ENCODE data around the gene ANAPC13.

The ANAPC13 gene

GRCh38 chr3:134485718-134486576, at the start of gene ANAPC13, which contains the start of gene CEP63:
Gene ANAPC13, minus strand, starts transcription at chr3:134485985. Its CDS starts 3,081 bp downstream, at chr3:134482904.
Gene CEP63, plus strand, starts transcription at chr3:134486057. Its CDS starts 9,264 bp downstream, at chr3:134495321.
- no peak for TF ChIP-seq CTCF (IDR thresholded peaks at IDR 0.05; ENCODE audit: borderline replicate concordance, control extremely low read depth, extremely low read depth, insufficient read depth, missing control alignments)
- in situ Hi-C loops (cut with MboI; ENCODE audit: low sequenced_read_pairs, unreplicated experiment) = no loop called here
- DNase-seq (ENCODE audit: low spot score) = peak; percentile 93

GRCh38 chr3:134535186-134535970, 49.6 kb upstream of the ANAPC13 start:
- DNase-seq (ENCODE audit: low spot score) = no peak
- in situ Hi-C loops (cut with MboI; ENCODE audit: low sequenced_read_pairs, unreplicated experiment) = no loop called here
- TF ChIP-seq CTCF (IDR thresholded peaks at IDR 0.05; ENCODE audit: borderline replicate concordance, control extremely low read depth, extremely low read depth, insufficient read depth, missing control alignments) = no peak

- no peak for DNase-seq (ENCODE audit: low spot score)
- no peak for TF ChIP-seq CTCF (IDR thresholded peaks at IDR 0.05; ENCODE audit: borderline replicate concordance, control extremely low read depth, extremely low read depth, insufficient read depth, missing control alignments)
- in situ Hi-C loops (cut with MboI; ENCODE audit: low sequenced_read_pairs, unreplicated experiment) = no loop called here
Measured at GRCh38 chr3:134533493-134533892, 47.7 kb upstream of the ANAPC13 start.

GRCh38 chr3:134527538-134528186, 41.9 kb upstream of the ANAPC13 start:
- TF ChIP-seq CTCF (IDR thresholded peaks at IDR 0.05; ENCODE audit: borderline replicate concordance, control extremely low read depth, extremely low read depth, insufficient read depth, missing control alignments) = no peak
- no peak for DNase-seq (ENCODE audit: low spot score)
- in situ Hi-C loops (cut with MboI; ENCODE audit: low sequenced_read_pairs, unreplicated experiment) = no loop called here

- DNase-seq (ENCODE audit: low spot score) = peak; percentile 11
- in situ Hi-C loops (cut with MboI; ENCODE audit: low sequenced_read_pairs, unreplicated experiment) = no loop called here
- no peak for TF ChIP-seq CTCF (IDR thresholded peaks at IDR 0.05; ENCODE audit: borderline replicate concordance, control extremely low read depth, extremely low read depth, insufficient read depth, missing control alignments)
Measured at GRCh38 chr3:134527037-134527436, 41.3 kb upstream of the ANAPC13 start.

GRCh38 chr3:134526319-134526718, 40.5 kb upstream of the ANAPC13 start:
- no peak for DNase-seq (ENCODE audit: low spot score)
- in situ Hi-C loops (cut with MboI; ENCODE audit: low sequenced_read_pairs, unreplicated experiment) = no loop called here
- no peak for TF ChIP-seq CTCF (IDR thresholded peaks at IDR 0.05; ENCODE audit: borderline replicate concordance, control extremely low read depth, extremely low read depth, insufficient read depth, missing control alignments)

All from GM13976 (cell line).